ENCODE measurements around the gene DHFR2.

DNA sequence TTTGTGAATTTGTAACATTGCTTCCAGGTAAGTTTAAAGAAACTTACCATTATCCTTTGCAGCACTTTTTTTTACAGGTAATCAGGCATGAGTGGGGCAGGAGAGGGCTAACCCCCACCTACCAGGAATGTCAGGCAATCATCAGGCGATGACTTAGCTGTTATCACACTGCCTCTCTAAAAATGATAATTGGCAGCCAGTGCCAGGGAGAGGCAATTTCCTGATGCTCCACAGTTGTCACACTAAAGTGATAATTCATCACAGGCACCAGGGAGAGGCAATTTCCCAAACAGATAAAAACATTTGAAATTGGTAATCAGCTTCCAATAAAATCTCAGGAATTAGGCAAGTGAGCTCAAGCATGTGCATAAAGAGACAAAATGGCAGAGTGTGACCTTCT lies 26.4 kb upstream of the DHFR2 start:
- TF ChIP-seq, protein P1, sequence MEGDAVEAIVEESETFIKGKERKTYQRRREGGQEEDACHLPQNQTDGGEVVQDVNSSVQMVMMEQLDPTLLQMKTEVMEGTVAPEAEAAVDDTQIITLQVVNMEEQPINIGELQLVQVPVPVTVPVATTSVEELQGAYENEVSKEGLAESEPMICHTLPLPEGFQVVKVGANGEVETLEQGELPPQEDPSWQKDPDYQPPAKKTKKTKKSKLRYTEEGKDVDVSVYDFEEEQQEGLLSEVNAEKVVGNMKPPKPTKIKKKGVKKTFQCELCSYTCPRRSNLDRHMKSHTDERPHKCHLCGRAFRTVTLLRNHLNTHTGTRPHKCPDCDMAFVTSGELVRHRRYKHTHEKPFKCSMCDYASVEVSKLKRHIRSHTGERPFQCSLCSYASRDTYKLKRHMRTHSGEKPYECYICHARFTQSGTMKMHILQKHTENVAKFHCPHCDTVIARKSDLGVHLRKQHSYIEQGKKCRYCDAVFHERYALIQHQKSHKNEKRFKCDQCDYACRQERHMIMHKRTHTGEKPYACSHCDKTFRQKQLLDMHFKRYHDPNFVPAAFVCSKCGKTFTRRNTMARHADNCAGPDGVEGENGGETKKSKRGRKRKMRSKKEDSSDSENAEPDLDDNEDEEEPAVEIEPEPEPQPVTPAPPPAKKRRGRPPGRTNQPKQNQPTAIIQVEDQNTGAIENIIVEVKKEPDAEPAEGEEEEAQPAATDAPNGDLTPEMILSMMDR (IDR thresholded peaks at IDR 0.05; ENCODE audit: low read depth, low read length) = no peak
- no peak for TF ChIP-seq EZH2phosphoT487 (IDR thresholded peaks at IDR 0.05; ENCODE audit: low read depth)

Data from OCI-LY3 (cell line).